HepG2 (cell line): ENCODE data around the gene PPP1R8.

Experiments
- ELF3 ChIP-seq: IDR thresholded peaks from 2 replicates; pipeline ENCODE4 v1.6.1; 2016; ENCODE audit warnings: missing genetic modification reagents, missing compliant biosample characterization
- ISX ChIP-seq: sonication (generic); formaldehyde crosslinking; conservative IDR thresholded peaks from 2 replicates; pipeline ENCODE4 v1.5.0; 2020; ENCODE audit warnings: missing genetic modification reagents
- KLF16 ChIP-seq, 2 experiments: sonication (generic) in 1 of 2; formaldehyde crosslinking in 1 of 2; IDR thresholded peaks; 2 replicates each; pipeline versions ENCODE4 v1.6.1 to v1.8.0; 2016 to 2023; ENCODE audit warnings: missing genetic modification reagents in 2 of 2, missing compliant biosample characterization in 1 of 2
- MYC ChIP-seq: sonication (generic); formaldehyde crosslinking; IDR thresholded peaks from 2 replicates; pipeline ENCODE4 v1.9.0; 2021; ENCODE audit warnings: missing genetic modification reagents, borderline replicate concordance
- POLR2AphosphoS2 ChIP-seq: IDR thresholded peaks from 2 replicates; pipeline ENCODE4 v1.6.1; 2011; ENCODE audit warnings: low read depth, low read length, improper control_type of control experiment
- RAD21 ChIP-seq: fragments of 450-650 bp; formaldehyde crosslinking; IDR thresholded peaks from 2 replicates; pipeline ENCODE4 v1.5.0; 2020; ENCODE audit warnings: mild to moderate bottlenecking
- SRF ChIP-seq: IDR thresholded peaks from 2 replicates; pipeline ENCODE4 v1.6.1; 2011; ENCODE audit warnings: mild to moderate bottlenecking, low read depth, low read length, moderate library complexity
- SUZ12 ChIP-seq: fragments of 150-350 bp; IDR thresholded peaks from 2 replicates; pipeline ENCODE4 v1.6.1; 2014; ENCODE audit warnings: low read depth, low read length
- ZNF143 ChIP-seq: sonication (generic); formaldehyde crosslinking; IDR thresholded peaks from 2 replicates; pipeline ENCODE4 v1.4.0; 2020; ENCODE audit warnings: missing genetic modification reagents
- ZNF567 ChIP-seq: sonication (generic); formaldehyde crosslinking; IDR thresholded peaks from 2 replicates; pipeline ENCODE4 v1.8.1; 2023; ENCODE audit warnings: mild to moderate bottlenecking, missing genetic modification reagents, borderline replicate concordance
- ZNF780A ChIP-seq: sonication (generic); formaldehyde crosslinking; IDR thresholded peaks from 2 replicates; pipeline ENCODE4 v1.8.0; 2022; ENCODE audit warnings: mild to moderate bottlenecking, missing genetic modification reagents, moderate library complexity
- TF ChIP-seq, protein P1 (sequence below): sonication (generic); formaldehyde crosslinking; IDR thresholded peaks from 2 replicates; pipeline ENCODE4 v1.4.0; 2020; ENCODE audit warnings: missing genetic modification reagents, mild to moderate bottlenecking, borderline replicate concordance
- TF ChIP-seq, protein P2 (sequence below): sonication (generic); formaldehyde crosslinking; IDR thresholded peaks from 2 replicates; pipeline ENCODE4 v1.9.0; 2022; ENCODE audit warnings: missing genetic modification reagents, mild to moderate bottlenecking, borderline replicate concordance
- TF ChIP-seq, protein P3 (sequence below): sonication (generic); formaldehyde crosslinking; IDR thresholded peaks from 2 replicates; pipeline ENCODE4 v1.5.0; 2020; ENCODE audit warnings: mild to moderate bottlenecking, missing genetic modification reagents, moderate library complexity

DNA sequence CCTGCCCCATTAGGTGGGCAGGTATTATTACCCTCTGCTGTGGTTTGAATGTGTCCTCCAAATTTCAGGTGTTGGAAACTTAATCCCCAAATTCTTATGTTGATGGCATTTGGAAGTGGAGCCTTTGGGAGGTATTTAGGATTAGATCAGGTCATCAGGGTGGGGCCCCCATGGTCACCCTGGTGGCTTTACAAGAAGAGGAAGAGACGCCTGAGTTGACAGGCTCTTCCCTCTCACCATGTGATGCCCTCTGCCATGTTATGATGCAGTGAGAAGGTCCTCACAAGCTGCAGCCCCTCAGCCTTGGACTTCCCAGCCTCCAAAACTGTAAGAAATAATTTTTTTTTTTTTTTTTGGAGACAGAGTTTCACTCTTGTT, 32.9 kb downstream of the PPP1R8 start:
- TF ChIP-seq, protein P1, sequence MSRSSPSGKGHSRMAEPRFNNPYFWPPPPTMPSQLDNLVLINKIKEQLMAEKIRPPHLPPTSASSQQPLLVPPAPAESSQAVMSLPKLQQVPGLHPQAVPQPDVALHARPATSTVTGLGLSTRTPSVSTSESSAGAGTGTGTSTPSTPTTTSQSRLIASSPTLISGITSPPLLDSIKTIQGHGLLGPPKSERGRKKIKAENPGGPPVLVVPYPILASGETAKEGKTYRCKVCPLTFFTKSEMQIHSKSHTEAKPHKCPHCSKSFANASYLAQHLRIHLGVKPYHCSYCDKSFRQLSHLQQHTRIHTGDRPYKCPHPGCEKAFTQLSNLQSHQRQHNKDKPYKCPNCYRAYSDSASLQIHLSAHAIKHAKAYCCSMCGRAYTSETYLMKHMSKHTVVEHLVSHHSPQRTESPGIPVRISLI (CRISPR knock-in tag), result no peak
- TF ChIP-seq ISX (CRISPR knock-in tag), result no peak
- TF ChIP-seq RAD21, result no peak
- TF ChIP-seq, protein P2, sequence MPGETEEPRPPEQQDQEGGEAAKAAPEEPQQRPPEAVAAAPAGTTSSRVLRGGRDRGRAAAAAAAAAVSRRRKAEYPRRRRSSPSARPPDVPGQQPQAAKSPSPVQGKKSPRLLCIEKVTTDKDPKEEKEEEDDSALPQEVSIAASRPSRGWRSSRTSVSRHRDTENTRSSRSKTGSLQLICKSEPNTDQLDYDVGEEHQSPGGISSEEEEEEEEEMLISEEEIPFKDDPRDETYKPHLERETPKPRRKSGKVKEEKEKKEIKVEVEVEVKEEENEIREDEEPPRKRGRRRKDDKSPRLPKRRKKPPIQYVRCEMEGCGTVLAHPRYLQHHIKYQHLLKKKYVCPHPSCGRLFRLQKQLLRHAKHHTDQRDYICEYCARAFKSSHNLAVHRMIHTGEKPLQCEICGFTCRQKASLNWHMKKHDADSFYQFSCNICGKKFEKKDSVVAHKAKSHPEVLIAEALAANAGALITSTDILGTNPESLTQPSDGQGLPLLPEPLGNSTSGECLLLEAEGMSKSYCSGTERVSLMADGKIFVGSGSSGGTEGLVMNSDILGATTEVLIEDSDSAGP (CRISPR knock-in tag), result no peak
- TF ChIP-seq, protein P3, sequence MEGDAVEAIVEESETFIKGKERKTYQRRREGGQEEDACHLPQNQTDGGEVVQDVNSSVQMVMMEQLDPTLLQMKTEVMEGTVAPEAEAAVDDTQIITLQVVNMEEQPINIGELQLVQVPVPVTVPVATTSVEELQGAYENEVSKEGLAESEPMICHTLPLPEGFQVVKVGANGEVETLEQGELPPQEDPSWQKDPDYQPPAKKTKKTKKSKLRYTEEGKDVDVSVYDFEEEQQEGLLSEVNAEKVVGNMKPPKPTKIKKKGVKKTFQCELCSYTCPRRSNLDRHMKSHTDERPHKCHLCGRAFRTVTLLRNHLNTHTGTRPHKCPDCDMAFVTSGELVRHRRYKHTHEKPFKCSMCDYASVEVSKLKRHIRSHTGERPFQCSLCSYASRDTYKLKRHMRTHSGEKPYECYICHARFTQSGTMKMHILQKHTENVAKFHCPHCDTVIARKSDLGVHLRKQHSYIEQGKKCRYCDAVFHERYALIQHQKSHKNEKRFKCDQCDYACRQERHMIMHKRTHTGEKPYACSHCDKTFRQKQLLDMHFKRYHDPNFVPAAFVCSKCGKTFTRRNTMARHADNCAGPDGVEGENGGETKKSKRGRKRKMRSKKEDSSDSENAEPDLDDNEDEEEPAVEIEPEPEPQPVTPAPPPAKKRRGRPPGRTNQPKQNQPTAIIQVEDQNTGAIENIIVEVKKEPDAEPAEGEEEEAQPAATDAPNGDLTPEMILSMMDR (CRISPR knock-in tag), result no peak
- no peak for TF ChIP-seq SUZ12
- no peak for TF ChIP-seq POLR2AphosphoS2
- no peak for TF ChIP-seq SRF
- no peak for TF ChIP-seq ELF3 (CRISPR knock-in tag)
- no peak for TF ChIP-seq MYC (CRISPR knock-in tag)
- TF ChIP-seq ZNF567 (CRISPR knock-in tag), result no peak
- TF ChIP-seq ZNF780A (CRISPR knock-in tag), result no peak
- no peak for TF ChIP-seq ZNF143 (CRISPR knock-in tag)
- TF ChIP-seq KLF16 (CRISPR knock-in tag; IDR thresholded peaks at IDR 0.05), result no peak
